Measurements from ENCODE around the gene HNRNPM.

HNRNPM gene

DNA sequence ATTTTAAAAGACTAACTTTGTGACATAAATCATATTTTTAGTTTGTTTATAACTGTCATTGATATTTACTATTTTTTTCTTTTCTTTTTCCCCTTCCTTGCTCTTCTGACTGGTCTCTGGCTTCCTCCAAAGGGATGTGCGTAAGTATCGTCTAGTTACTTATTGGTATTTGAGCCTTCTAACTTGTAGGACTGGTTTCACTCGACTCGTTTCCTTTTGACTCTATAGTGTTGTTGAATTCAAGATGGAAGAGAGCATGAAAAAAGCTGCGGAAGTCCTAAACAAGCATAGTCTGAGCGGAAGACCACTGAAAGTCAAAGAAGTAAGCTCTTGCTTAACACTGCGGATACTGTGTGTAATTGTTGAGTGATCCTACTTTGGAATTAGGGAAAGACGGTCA is 18.6 kb downstream of the HNRNPM start:
- Mint-ChIP-seq H3K4me1 (peaks cover 57% of the 10 kb centered on the region), H3K27me3 (ENCODE audit: low read depth) (no peaks in the 10 kb centered on the region), H3K36me3 (ENCODE audit: low read depth) (peaks cover 57% of the 10 kb centered on the region), H3K27ac (peak overlapping the region; percentile 10 to 86 (median 35)), H3K4me3 (no peak overlapping the region), H3K9me3 (no peaks in the 10 kb centered on the region)
- TF ChIP-seq CTCF (IDR thresholded peaks at IDR 0.05; ENCODE audit: unreplicated experiment in 3 of 3): no peak

DNA sequence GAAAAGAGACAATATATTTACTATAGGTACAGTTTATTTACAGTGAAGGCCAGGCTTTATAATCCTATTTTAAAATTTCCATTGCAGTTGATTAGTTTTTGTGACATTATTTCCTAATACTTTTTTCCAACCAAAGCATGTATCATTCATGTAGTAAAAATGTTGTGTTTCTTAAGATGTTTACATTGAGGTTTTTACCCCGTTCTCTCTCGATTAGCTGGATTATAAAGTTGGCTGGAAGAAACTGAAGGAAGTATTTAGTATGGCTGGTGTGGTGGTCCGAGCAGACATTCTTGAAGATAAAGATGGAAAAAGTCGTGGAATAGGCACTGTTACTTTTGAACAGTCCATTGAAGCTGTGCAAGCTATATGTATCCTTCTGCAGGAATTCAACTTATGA is 21.2 kb downstream of the HNRNPM start:
- Mint-ChIP-seq H3K36me3 (ENCODE audit: low read depth) (peaks cover 82% of the 10 kb centered on the region), H3K4me1 (peaks cover 39% of the 10 kb centered on the region), H3K27me3 (ENCODE audit: low read depth) (no peaks in the 10 kb centered on the region), H3K27ac (no peak overlapping the region), H3K4me3 (no peak overlapping the region), H3K9me3 (no peaks in the 10 kb centered on the region)
- no peak for TF ChIP-seq CTCF (IDR thresholded peaks at IDR 0.05; ENCODE audit: unreplicated experiment in 3 of 3)

DNA sequence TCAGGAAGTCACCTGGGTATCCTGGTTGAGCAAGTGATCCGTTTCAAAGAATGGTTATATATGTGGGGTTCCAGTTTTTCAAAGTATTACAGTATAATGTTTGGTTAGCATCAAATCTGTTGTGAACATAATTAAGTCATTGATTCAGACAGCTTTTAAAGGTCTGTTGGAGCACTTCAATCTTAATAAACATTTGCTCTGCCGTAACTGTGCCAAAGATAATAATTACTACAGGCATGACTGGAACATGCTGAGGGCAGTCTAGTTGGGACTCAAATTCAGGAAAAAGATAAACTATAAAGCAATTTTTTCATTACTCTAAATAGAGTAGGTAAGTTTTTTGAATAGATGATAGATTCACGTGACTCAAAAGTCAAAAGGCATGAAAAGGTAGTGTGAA is 23.3 kb downstream of the HNRNPM start:
- peak overlapping the region in 2 of 3 experiments; percentile 5 to 26 for H3K27ac Mint-ChIP-seq
- no peaks in the 10 kb centered on the region for H3K27me3 Mint-ChIP-seq (ENCODE audit: low read depth)
- H3K4me1 Mint-ChIP-seq: peaks cover 18% of the 10 kb centered on the region
- no peaks in the 10 kb centered on the region for H3K9me3 Mint-ChIP-seq
- TF ChIP-seq CTCF (IDR thresholded peaks at IDR 0.05; ENCODE audit: unreplicated experiment in 3 of 3): no peak
- peaks cover 89% of the 10 kb centered on the region for H3K36me3 Mint-ChIP-seq (ENCODE audit: low read depth)
- no peak overlapping the region for H3K4me3 Mint-ChIP-seq

GRCh38 chr19:8468761-8469373 is 24.1 kb downstream of the HNRNPM start:
- no peak for TF ChIP-seq CTCF (IDR thresholded peaks at IDR 0.05; ENCODE audit: unreplicated experiment in 3 of 3)
- H3K4me3 Mint-ChIP-seq: no peak overlapping the region
- H3K27ac Mint-ChIP-seq: peak overlapping the region; percentile 5 to 31 (median 26)
- H3K27me3 Mint-ChIP-seq (ENCODE audit: low read depth): no peaks in the 10 kb centered on the region
- peaks cover 12% of the 10 kb centered on the region for H3K4me1 Mint-ChIP-seq
- peaks cover 90% of the 10 kb centered on the region for H3K36me3 Mint-ChIP-seq (ENCODE audit: low read depth)
- no peaks in the 10 kb centered on the region for H3K9me3 Mint-ChIP-seq

DNA sequence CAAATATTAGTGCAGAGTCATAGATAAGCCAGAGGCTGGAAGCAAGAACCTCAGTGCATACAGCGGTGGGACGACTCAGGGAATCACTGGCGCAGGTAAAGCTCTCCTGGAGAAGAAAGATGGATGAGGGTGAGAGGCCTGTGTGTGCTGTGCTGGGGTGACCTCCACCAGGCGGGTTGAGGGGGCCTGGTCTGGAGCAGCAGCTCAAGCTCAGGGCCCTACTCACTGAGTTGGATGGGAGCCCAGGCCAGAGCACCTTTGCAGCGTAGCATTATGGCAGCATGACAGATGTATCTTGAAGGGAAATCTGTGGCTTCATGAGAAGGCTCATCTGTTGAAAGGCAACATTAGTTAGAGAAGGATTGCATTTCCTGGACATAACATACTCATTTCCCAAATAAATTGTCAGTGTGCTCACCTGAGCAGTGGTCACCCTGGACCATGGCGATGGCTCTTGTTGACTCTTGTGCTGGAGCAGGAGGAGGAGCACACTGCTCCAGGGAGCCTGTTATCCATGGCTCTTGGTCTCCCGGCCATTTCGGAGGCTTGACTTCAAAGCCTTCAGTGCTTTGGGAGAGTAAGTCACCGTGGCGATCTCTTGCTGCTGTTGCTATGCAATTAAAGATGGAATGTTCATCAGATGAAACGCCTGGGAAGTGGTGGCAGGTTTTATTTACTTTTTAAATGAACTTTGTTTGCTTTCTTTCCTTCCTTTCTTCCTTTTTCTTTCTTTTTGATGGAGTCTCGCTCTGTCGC is 25.0 kb downstream of the HNRNPM start:
- no peak for TF ChIP-seq CTCF (IDR thresholded peaks at IDR 0.05; ENCODE audit: unreplicated experiment in 3 of 3)
- H3K9me3 Mint-ChIP-seq: no peaks in the 10 kb centered on the region
- no peaks in the 10 kb centered on the region for H3K27me3 Mint-ChIP-seq (ENCODE audit: low read depth)
- H3K27ac Mint-ChIP-seq: peak overlapping the region in 2 of 3 experiments; percentile 5 to 31
- H3K36me3 Mint-ChIP-seq (ENCODE audit: low read depth): peaks cover 91% of the 10 kb centered on the region
- peaks cover 12% of the 10 kb centered on the region for H3K4me1 Mint-ChIP-seq
- H3K4me3 Mint-ChIP-seq: no peak overlapping the region

All from nephron (organoid).